H1 (cell line): ENCODE results near the gene MBD4. TPM values are rescaled to one million over a fixed set of nuclear protein-coding genes. Genes with fewer than 3 reads are reported as not detected.

ENCODE experiments used
- BACH1 ChIP-seq: IDR thresholded peaks from 2 replicates; pipeline ENCODE4 v1.6.1; 2012; ENCODE audit warnings: low read length, improper control_type of control experiment
- GABPA ChIP-seq: IDR thresholded peaks from 2 replicates; pipeline ENCODE4 v1.6.1; 2011; ENCODE audit warnings: mild to moderate bottlenecking, low read length, moderate library complexity, borderline replicate concordance; ENCODE audit not compliant: insufficient read depth
- TAF7 ChIP-seq: optimal IDR thresholded peaks from 2 replicates; pipeline ENCODE3; 2011; ENCODE audit warnings: low read depth, mild to moderate bottlenecking, inconsistent platforms, low read length, moderate library complexity, borderline replicate concordance
- TEAD4 ChIP-seq: IDR thresholded peaks from 2 replicates; pipeline ENCODE4 v1.6.1; 2012; ENCODE audit warnings: low read depth, low read length, inconsistent platforms, mixed read lengths
- polyA plus RNA-seq, 7 experiments: library from polyadenylated mRNA; depleted of rRNA in 3 of 7; stranded (reverse) in 5 of 7; unstranded in 2 of 7; fragments of >200 nt in 5 of 7; fragments of 200-250 nt in 2 of 7; gene quantifications; 1 replicate in 5 of 7; 2 replicates in 1 of 7; 4 replicates in 1 of 7; pipeline versions ENCODE4 v1.2.1 to v1.2.3, GENCODE V29; 2011 to 2013; ENCODE audit warnings: missing spikeins in 2 of 7, mixed read lengths in 2 of 7
- total RNA-seq: library from RNA; stranded (reverse); fragmentation: NEBNext Ultra II Directional; extraction: Animal tissue kit (Norgen Biotek cat#: 25700); gene quantifications from 2 replicates; pipeline ENCODE4 v1.2.1, GENCODE V29; 2021

The MBD4 gene
- total and polyA plus RNA-seq, 2 of the 8 experiments (the other 6 are each of a cell fraction or from before 2014, with no cell fraction given) = 11.2 to 35.8 TPM

GRCh38 chr3:129483870-129484269, 44.1 kb upstream of the MBD4 start (continued):
- TF ChIP-seq TAF7 (no peak), BACH1 (no peak), TEAD4 (no peak), GABPA (no peak)
